Urothelium cell line (cell line): ENCODE measurements around the gene ALK.
A peak's percentile ranks its signal among the peaks of the same experiment; 100 is the strongest.

ENCODE experiments used
- DNase-seq: peaks from one replicate; pipeline ENCODE4 v3.0.0; 2011; ENCODE audit warnings: low spot score, mixed read lengths
- FAIRE-seq: peaks from 2 replicates; lab custom pipeline; 2011; peaks lifted over from hg19 to GRCh38; lab: Jason Lieb, UNC

ALK gene

DNA sequence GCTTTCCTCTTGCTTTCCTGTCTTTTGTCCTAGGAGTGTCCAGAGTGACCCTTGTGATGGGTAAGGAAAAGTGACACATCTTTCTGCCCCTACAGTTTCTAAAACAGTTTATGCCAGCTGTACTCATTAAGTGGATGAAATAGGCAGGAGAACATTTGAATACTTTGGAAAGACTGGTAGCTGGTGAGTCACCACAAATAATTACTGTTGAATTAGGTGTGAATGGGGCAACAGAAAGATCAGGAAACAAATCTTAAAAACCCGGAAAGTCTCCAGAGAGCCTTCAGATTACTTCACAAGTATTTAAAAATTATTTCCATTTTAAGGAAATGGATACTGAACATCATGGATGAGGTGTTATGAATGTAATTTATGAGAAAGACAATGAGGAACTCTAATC is 527.7 kb downstream of the ALK start:
- DNase-seq (no peak), FAIRE-seq (no peak)

- FAIRE-seq = no peak
- DNase-seq = no peak
Measured at GRCh38 chr2:29392774-29393173, 528.6 kb downstream of the ALK start.

DNA sequence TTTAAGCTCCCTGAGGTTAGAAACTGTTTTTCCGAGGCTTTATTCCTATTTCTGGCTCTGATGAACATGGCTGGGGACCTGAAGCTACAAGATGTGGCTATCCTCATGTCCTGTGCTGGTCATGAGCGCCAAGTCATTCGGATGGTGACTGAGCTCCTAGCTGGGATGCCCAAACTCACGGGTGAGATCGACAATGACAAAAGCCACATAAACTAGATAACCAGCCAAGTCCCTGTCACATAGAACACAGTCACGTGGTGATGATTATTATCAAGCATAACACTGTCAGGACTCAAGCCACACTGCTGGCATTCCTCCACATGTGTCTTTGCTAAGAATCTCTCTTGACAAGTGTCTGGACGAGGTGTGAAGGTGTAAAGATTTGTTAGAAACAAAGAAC is 531.2 kb downstream of the ALK start:
- FAIRE-seq (no peak), DNase-seq (no peak)

- DNase-seq = no peak
- no peak for FAIRE-seq
Measured at GRCh38 chr2:29389686-29390085, 531.7 kb downstream of the ALK start.

DNA sequence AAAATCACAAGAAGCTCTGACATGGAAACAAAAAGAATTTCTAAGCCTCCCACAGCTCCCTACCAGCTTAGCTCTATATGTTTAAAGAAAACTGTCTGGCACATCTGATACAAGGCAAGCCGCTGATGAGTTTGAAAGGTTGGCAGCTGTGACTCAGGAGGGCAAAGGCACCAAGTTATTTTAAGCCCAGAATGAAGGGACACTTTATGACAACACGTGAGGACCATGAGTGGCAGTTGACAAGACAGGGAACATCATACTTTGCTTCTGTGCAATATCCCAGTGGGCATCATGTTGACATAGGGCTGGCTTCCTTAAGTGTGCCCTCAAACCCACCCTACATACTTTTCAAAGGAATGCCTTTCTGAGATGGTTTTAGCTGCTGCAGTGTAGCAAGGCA is 533.3 kb downstream of the ALK start:
- FAIRE-seq (no peak), DNase-seq (no peak)

GRCh38 chr2:29382486-29382885 is 538.9 kb downstream of the ALK start:
- FAIRE-seq (no peak), DNase-seq (no peak)

GRCh38 chr2:29377788-29378187 is 543.6 kb downstream of the ALK start:
- FAIRE-seq (no peak), DNase-seq (no peak)

- FAIRE-seq (no peak), DNase-seq (no peak)
Measured at GRCh38 chr2:29376541-29376940, 544.8 kb downstream of the ALK start.

- FAIRE-seq = peak; percentile 55
- no peak for DNase-seq
Measured at GRCh38 chr2:29375843-29376242, 545.5 kb downstream of the ALK start.

GRCh38 chr2:29374823-29375222 is 546.6 kb downstream of the ALK start:
- no peak for DNase-seq
- FAIRE-seq = no peak

DNA sequence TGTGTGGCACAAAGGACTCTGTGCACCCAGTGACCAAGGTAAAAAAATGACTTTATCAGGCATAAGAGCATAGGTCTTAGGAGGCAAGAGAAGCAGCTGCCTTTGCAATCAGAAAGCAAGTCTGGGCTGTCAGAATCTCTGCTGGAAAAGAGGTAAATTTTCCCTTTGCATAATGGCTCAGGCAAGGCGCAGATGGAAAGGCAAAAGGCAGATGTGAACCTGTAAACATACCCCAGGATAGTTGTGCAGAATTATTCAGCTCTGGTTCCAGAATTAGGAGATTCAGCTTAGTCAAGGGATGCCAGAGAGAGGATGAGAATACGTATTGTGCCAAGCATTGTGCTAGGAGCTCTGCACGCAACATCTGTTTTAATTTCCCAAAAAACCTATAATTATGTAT is 547.5 kb downstream of the ALK start:
- FAIRE-seq = no peak
- no peak for DNase-seq

DNA sequence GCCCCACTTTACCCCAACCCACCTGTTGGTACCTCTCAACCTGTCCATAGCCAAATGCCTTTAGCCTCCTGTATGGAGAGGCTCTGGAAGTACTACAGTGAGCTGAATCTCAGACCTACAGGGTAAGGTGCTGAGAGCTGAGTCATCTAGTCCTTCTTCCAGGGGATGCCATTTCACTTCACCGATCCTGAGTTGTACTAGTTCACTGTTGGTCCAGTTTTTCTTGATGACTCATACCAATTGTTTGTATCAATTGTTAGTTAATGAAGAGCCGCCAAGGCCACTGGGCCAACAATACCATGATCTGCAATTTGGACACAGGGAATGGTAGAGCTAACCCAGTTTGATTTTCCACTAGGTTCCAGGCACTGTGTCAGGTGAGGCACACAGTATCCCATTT is 549.2 kb downstream of the ALK start:
- peak; percentile 41 for DNase-seq
- FAIRE-seq = peak; percentile 37

- FAIRE-seq (no peak), DNase-seq (no peak)
Measured at GRCh38 chr2:29370581-29371125, 550.7 kb downstream of the ALK start.

- FAIRE-seq (no peak), DNase-seq (no peak)
Measured at GRCh38 chr2:29370173-29370572, 551.2 kb downstream of the ALK start.

GRCh38 chr2:29368659-29369040 is 552.7 kb downstream of the ALK start:
- FAIRE-seq = no peak
- DNase-seq = no peak

DNA sequence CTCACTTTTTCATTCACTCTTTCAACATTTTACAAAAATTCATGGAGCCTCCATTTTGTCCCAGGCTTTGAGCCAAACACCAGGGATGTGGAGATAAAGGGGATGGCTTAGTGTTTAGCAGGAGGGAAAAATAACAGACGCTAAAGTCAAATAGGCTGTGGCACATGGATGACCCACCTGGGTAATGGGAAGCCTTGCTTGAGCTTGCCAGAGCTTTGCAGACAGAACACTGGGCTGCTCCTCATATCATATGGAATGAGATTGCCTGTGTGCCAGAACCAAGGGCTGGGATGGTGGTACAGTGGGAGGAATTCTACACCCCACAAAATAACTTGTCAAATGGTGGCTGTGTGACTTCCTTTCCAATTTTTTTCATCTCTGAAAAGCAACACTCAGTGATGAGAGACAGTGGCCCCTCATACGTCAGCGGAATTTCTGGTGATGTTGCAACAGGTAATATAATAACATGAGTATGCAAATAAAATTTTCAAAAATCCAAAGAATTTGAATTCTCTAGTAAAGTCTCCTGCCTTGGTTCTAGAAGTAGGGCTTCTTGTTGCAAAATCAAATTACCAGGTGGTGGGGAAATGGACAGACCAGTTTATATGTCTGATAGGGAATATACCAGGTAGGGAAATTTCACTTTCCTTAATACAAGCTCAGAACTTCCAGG is 553.3 kb downstream of the ALK start:
- DNase-seq (no peak), FAIRE-seq (no peak)

- DNase-seq (no peak), FAIRE-seq (no peak)
Measured at GRCh38 chr2:29363111-29363510, 558.3 kb downstream of the ALK start.

- DNase-seq (no peak), FAIRE-seq (no peak)
Measured at GRCh38 chr2:29361231-29361630, 560.2 kb downstream of the ALK start.

- DNase-seq (no peak), FAIRE-seq (no peak)
Measured at GRCh38 chr2:29360016-29360784, 561.2 kb downstream of the ALK start.

DNA sequence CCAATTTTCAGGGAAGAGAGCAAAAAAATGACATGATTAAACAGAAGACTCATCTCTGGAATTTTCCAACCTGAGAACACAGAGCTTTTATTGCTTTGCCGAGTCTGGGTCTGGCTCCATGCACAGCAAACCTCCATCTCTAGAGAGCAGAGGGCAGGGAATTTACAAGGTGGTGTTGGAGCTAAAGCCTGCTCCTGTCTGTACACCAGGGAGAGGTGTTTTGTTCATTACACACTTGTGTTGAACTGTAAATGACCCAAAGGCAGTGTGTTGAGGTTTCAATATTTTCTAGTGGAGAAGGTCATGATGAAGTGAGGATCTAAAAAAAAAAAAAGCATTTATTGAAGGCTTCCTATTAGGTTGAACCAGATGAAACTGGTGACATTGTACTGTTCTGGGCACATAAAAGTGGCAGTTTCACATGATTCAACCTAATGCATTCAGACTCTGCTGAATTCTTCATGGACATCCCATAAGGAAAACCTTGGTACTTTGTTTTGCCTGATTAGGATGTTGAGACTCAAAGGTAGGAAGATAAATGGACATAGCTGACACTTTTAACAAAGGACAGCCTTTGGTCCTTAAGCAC is 567.9 kb downstream of the ALK start:
- no peak for FAIRE-seq
- DNase-seq = no peak

DNA sequence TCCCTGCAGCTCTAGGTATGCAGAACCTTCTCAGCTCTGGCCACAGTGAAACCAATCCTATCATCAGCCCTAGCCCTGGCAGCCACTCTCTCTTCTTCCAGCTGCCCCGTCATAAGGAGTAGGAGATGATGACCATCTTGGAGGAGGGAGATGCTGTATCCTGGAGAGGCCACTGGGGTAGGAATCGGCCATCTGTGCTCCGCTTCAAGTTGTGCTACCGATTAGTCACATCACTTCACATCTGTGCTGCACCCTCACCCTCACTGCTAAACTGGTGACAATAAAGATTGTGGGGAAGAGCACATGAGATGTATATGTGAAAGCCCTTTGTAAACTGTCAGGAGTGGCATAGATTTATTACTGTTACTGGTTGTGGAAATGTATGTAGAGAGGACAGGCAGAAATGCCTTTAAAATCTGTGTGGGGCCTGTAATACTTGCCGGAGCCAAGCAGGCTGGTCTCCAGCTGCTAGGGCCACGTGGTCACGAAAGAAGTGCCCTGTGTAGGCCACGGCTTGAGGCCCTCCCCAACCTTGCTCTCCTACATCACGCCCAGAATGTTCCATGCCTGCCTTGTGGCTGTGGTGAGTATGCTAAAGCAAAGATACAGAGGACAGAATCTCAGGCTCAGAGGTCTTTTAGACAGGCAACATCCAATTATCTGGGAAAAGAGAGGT is 569.3 kb downstream of the ALK start:
- DNase-seq (no peak), FAIRE-seq (no peak)
